Daoy (cell line): Measurements from ENCODE around the gene FEM1B. TPM values are rescaled to one million over a fixed set of nuclear protein-coding genes. Genes with fewer than 3 reads are reported as not detected.

Source experiments
- DNase-seq: peaks from one replicate; pipeline ENCODE4 v3.0.0-alpha.2; 2015; ENCODE audit warnings: low read depth
- total RNA-seq: library from RNA; depleted of rRNA; stranded (reverse); fragments of >200 nt; shearing (Covaris generic); gene quantifications from 2 replicates; pipeline ENCODE4 v1.2.3, GENCODE V29; 2014

FEM1B gene
- total RNA-seq, 1 experiment from 2014 or later, result 19.1 TPM

GRCh38 chr15:68284616-68285258 is 7.2 kb downstream of the FEM1B start:
- DNase-seq, result no peak

- no peak for DNase-seq
These were observed 7.9 kb downstream of the FEM1B start for GRCh38 chr15:68285259-68285980.

- DNase-seq, result no peak
These were observed 8.7 kb downstream of the FEM1B start for GRCh38 chr15:68286256-68286655.

- DNase-seq, result no peak
These were observed 11.5 kb downstream of the FEM1B start for GRCh38 chr15:68289057-68289456.

- DNase-seq, result no peak
These were observed 12.2 kb downstream of the FEM1B start for GRCh38 chr15:68289621-68290352.

- DNase-seq, result no peak
These were observed 13.2 kb downstream of the FEM1B start for GRCh38 chr15:68290715-68291114.

GRCh38 chr15:68292157-68292781 is 14.7 kb downstream of the FEM1B start:
- DNase-seq, result no peak

GRCh38 chr15:68292967-68293366 is 15.4 kb downstream of the FEM1B start:
- DNase-seq, result no peak

- DNase-seq, result no peak
These were observed 17.7 kb downstream of the FEM1B start for GRCh38 chr15:68295014-68295805.

- DNase-seq, result no peak
These were observed 20.8 kb downstream of the FEM1B start for GRCh38 chr15:68298336-68298735.

GRCh38 chr15:68298882-68299381 is 21.4 kb downstream of the FEM1B start:
- peak; percentile 39 for DNase-seq

- DNase-seq, result no peak
These were observed 21.9 kb downstream of the FEM1B start for GRCh38 chr15:68299436-68299835.

GRCh38 chr15:68300115-68300940 is 22.8 kb downstream of the FEM1B start:
- DNase-seq, result no peak

- no peak for DNase-seq
These were observed 23.8 kb downstream of the FEM1B start for GRCh38 chr15:68301301-68301700.

- DNase-seq, result no peak
These were observed 25.2 kb downstream of the FEM1B start for GRCh38 chr15:68302729-68303128.

GRCh38 chr15:68303134-68303533 is 25.6 kb downstream of the FEM1B start:
- no peak for DNase-seq

GRCh38 chr15:68303560-68304436 is 26.3 kb downstream of the FEM1B start:
- DNase-seq, result no peak

GRCh38 chr15:68304589-68305337 is 27.2 kb downstream of the FEM1B start:
- no peak for DNase-seq

GRCh38 chr15:68305420-68305871 is 27.9 kb downstream of the FEM1B start:
- DNase-seq, result no peak
